Mesendoderm (in vitro differentiated cells): Measurements from ENCODE around the gene RPP25L.

ENCODE experiments used
- DNase-seq: peaks from one replicate; pipeline ENCODE4 v3.0.0; 2013
- H2AK5ac ChIP-seq: 2 replicates; pipeline ENCODE4 v1.6.1; 2013; ENCODE audit warnings: low read length, inconsistent platforms
- H2BK120ac ChIP-seq: 2 replicates; pipeline ENCODE4 v1.6.1; 2013; ENCODE audit warnings: low read depth, mild to moderate bottlenecking, low read length, moderate library complexity, mixed read lengths
- H2BK15ac ChIP-seq: replicated peaks from 2 replicates; pipeline ENCODE4 v1.6.1; 2013; ENCODE audit warnings: low read depth, mild to moderate bottlenecking, moderate library complexity
- H2BK5ac ChIP-seq: 2 replicates; pipeline ENCODE4 v1.6.1; 2013; ENCODE audit warnings: low read length, inconsistent platforms
- H3K18ac ChIP-seq: 2 replicates; pipeline ENCODE4 v1.6.1; 2013; ENCODE audit warnings: mild to moderate bottlenecking, low read length, mixed read lengths
- H3K23ac ChIP-seq: one replicate; pipeline ENCODE4 v1.6.1; 2013; ENCODE audit warnings: low read length
- H3K27ac ChIP-seq: 2 replicates; pipeline ENCODE4 v1.5.1; 2013; ENCODE audit warnings: low read depth, mild to moderate bottlenecking, inconsistent platforms, low read length, moderate library complexity
- H3K27me3 ChIP-seq: 2 replicates; pipeline ENCODE4 v1.6.1; 2013; ENCODE audit warnings: low read length, control low read depth, mild to moderate bottlenecking, inconsistent platforms; ENCODE audit not compliant: insufficient read depth, poor library complexity
- H3K36me3 ChIP-seq: 2 replicates; pipeline ENCODE4 v1.6.1; 2013; ENCODE audit warnings: low read length, inconsistent platforms; ENCODE audit not compliant: control insufficient read depth, insufficient read depth
- H3K4ac ChIP-seq: one replicate; pipeline ENCODE4 v1.6.1; 2013; ENCODE audit warnings: low read depth, mild to moderate bottlenecking, low read length, moderate library complexity
- H3K4me1 ChIP-seq: 2 replicates; pipeline ENCODE4 v1.6.1; 2013; ENCODE audit warnings: low read depth, low read length, inconsistent platforms; ENCODE audit not compliant: control insufficient read depth
- H3K4me2 ChIP-seq: 2 replicates; pipeline ENCODE4 v1.6.1; 2013; ENCODE audit warnings: low read length
- H3K4me3 ChIP-seq: 2 replicates; pipeline ENCODE4 v1.5.1; 2013; ENCODE audit warnings: mild to moderate bottlenecking, low read length
- H3K56ac ChIP-seq: one replicate; pipeline ENCODE4 v1.6.1; 2013; ENCODE audit warnings: low read length
- H3K79me1 ChIP-seq: 2 replicates; pipeline ENCODE4 v1.6.1; 2013; ENCODE audit warnings: low read length, inconsistent platforms
- H3K79me2 ChIP-seq: 2 replicates; pipeline ENCODE4 v1.6.1; 2013; ENCODE audit warnings: mild to moderate bottlenecking, low read length; ENCODE audit not compliant: control insufficient read depth, insufficient read depth
- H3K9ac ChIP-seq: 2 replicates; pipeline ENCODE4 v1.6.1; 2013; ENCODE audit warnings: low read length, inconsistent platforms
- H4K5ac ChIP-seq: one replicate; pipeline ENCODE4 v1.6.1; 2013; ENCODE audit warnings: low read length
- H4K8ac ChIP-seq: one replicate; pipeline ENCODE4 v1.6.1; 2013; ENCODE audit warnings: low read depth, mild to moderate bottlenecking, control low read depth, low read length, moderate library complexity
- WGBS: extraction: QIAGEN DNeasy Blood & Tissue Kit; methylation state at CpG from one replicate; pipeline ENCODE4 v1.1.7; 2013; ENCODE audit warnings: low lambda C conversion rate, missing lambda C conversion rate; ENCODE audit not compliant: insufficient coverage; ENCODE audit errors: extremely low coverage; 5-methylcytosine and 5-hydroxymethylcytosine counted together

The RPP25L gene

DNA sequence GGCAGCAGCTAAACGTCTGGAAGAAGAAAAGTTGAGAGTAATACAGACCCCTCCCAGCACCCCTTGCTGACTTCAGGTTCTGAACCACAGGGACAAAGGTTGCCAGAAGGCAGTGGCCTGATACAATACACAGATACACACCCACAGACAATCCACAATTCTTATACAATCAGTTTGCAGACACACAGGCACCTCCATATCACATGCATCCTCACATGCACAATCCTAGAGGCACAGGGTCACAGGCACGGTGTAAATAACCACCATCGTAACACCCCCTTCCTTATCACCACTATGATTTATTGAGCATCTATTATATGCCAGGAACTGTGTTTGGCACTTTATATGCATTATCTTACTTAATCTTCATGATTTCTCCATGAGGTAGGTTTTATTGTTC is 30.6 kb downstream of the RPP25L start:
- H3K18ac ChIP-seq: no peak overlapping the region
- no peak overlapping the region for H3K56ac ChIP-seq
- H2BK120ac ChIP-seq: no peak overlapping the region
- H3K79me2 ChIP-seq: no peaks in the 10 kb centered on the region
- no peak overlapping the region for H3K4ac ChIP-seq
- no peak overlapping the region for H2BK5ac ChIP-seq
- H3K4me2 ChIP-seq: no peak overlapping the region
- peaks cover 2% of the 10 kb centered on the region for H3K27me3 ChIP-seq
- no peaks in the 10 kb centered on the region for H3K79me1 ChIP-seq
- H3K9ac ChIP-seq: no peak overlapping the region
- H3K4me3 ChIP-seq: no peak overlapping the region
- H3K4me1 ChIP-seq: peaks cover 29% of the 10 kb centered on the region
- no peak overlapping the region for H3K27ac ChIP-seq
- no peak overlapping the region for H2BK15ac ChIP-seq
- H3K36me3 ChIP-seq: no peaks in the 10 kb centered on the region
- no peak overlapping the region for H3K23ac ChIP-seq
- H4K5ac ChIP-seq: no peak overlapping the region
- no CpG with 5 or more reads among the region's 3 CpGs for WGBS
- H2AK5ac ChIP-seq: no peak overlapping the region
- H4K8ac ChIP-seq: no peak overlapping the region
- DNase-seq: no peak

DNA sequence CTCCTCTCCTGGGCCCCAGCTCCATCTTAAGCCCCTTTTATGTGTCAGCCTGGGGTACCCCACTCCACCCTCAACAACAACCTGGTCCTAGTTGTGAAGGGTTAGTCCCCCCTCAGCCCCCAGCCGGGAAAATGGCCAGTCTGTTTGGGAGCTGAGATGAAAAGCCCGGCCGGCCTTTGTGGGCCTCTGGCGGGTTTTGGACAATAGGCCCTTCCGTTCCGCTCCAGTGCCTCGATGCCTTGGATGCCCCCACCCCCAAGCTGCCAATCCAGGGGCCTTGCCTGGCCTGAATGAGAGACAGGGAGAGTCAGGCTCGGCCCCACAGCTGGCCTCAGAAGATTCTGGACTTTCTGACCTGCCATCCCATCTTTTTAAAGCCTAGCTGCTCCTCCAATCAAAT is 31.5 kb downstream of the RPP25L start:
- Histone ChIP-seq H3K36me3 (no peaks in the 10 kb centered on the region), H3K4me2 (no peak overlapping the region), H2BK5ac (no peak overlapping the region), H3K56ac (peak overlapping the region; percentile 66), H3K4me1 (peaks cover 24% of the 10 kb centered on the region), H3K23ac (no peak overlapping the region), H3K4me3 (no peak overlapping the region), H3K27ac (no peak overlapping the region), H2AK5ac (peak overlapping the region; percentile 94), H3K4ac (no peak overlapping the region), H3K79me1 (no peaks in the 10 kb centered on the region), H3K9ac (no peak overlapping the region), H3K27me3 (peaks cover 2% of the 10 kb centered on the region), H4K8ac (no peak overlapping the region), H2BK15ac (no peak overlapping the region), H4K5ac (no peak overlapping the region), H2BK120ac (no peak overlapping the region), H3K18ac (no peak overlapping the region), H3K79me2 (no peaks in the 10 kb centered on the region)
- no peak for DNase-seq
- no CpG with 5 or more reads among the region's 8 CpGs for WGBS

DNA sequence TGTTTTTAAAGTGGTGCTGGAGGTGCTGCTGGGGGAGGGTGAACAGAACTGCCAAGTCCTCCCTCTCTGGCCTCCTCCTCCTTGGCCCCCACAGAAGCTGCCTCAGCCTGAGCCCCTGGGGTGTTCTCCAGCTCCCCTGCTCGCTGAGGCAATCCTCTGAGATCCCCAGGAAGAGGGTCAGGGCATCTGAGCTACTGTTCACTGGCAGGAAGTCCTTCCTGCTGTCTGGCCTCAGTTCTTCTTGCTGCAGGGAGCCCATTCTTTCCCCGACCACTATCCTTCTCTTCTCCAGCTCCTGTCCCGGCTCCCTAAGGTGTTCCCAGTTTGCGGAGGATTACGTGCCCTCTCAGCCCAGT is 32.1 kb downstream of the RPP25L start:
- no peak overlapping the region for H4K8ac ChIP-seq
- peak overlapping the region; percentile 44 for H3K9ac ChIP-seq
- no peaks in the 10 kb centered on the region for H3K79me2 ChIP-seq
- no peak overlapping the region for H4K5ac ChIP-seq
- no peak overlapping the region for H2BK15ac ChIP-seq
- DNase-seq: no peak
- H2AK5ac ChIP-seq: peak overlapping the region; percentile 99
- H3K79me1 ChIP-seq: no peaks in the 10 kb centered on the region
- no peak overlapping the region for H3K18ac ChIP-seq
- H3K36me3 ChIP-seq: no peaks in the 10 kb centered on the region
- peaks cover 22% of the 10 kb centered on the region for H3K4me1 ChIP-seq
- no peak overlapping the region for H3K4ac ChIP-seq
- WGBS: no CpG with 5 or more reads among the region's 5 CpGs
- H3K4me3 ChIP-seq: no peak overlapping the region
- no peak overlapping the region for H2BK120ac ChIP-seq
- no peak overlapping the region for H3K4me2 ChIP-seq
- peak overlapping the region; percentile 35 for H2BK5ac ChIP-seq
- no peak overlapping the region for H3K23ac ChIP-seq
- no peak overlapping the region for H3K27ac ChIP-seq
- H3K56ac ChIP-seq: peak overlapping the region; percentile 60
- H3K27me3 ChIP-seq: peaks cover 2% of the 10 kb centered on the region

DNA sequence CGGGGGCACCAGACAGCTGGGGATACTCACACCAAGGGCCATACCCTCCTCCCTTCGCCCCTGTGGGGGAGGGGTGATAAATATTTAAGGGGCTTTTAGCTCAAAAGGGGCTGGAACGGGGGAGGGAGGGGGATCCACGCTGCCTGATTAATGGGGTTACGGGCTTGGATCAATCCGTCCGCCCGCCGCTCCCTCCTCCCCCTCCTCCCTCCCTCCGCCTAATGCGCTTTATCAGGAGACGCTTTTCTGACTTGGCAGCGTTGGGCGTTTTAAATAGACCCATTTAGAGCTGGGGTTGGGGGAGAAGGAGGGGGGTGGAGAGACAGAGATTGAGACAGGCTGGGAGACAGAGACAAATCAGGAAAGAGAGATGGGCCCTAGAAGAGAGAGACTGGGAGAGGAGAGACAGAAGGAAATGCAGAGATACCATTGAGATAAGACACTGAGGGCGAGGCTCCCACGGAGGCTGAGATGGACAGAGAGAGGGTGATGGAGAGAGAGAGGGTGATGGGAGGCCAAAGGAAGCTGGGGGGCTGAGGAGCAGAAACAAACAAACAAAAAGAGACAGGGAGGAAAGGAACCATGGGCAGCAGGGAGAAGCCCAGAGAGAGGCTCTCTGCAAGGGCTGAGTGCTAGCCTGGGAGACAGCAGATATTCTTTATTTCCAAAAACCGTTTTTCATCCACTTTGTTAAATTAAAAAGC is 32.6 kb downstream of the RPP25L start:
- WGBS: no CpG with 5 or more reads among the region's 17 CpGs
- Histone ChIP-seq H3K79me2 (no peaks in the 10 kb centered on the region), H3K4me3 (no peak overlapping the region), H3K36me3 (no peaks in the 10 kb centered on the region), H2AK5ac (no peak overlapping the region), H3K79me1 (no peaks in the 10 kb centered on the region), H3K4me1 (peaks cover 22% of the 10 kb centered on the region), H2BK120ac (no peak overlapping the region), H3K23ac (peak overlapping the region; percentile 59), H3K27ac (no peak overlapping the region), H4K8ac (no peak overlapping the region), H3K9ac (peak overlapping the region; percentile 60), H3K27me3 (peaks cover 1% of the 10 kb centered on the region), H4K5ac (no peak overlapping the region), H2BK5ac (no peak overlapping the region), H3K4ac (no peak overlapping the region), H3K4me2 (peak overlapping the region; percentile 73), H2BK15ac (no peak overlapping the region), H3K56ac (peak overlapping the region; percentile 89), H3K18ac (no peak overlapping the region)
- no peak for DNase-seq

DNA sequence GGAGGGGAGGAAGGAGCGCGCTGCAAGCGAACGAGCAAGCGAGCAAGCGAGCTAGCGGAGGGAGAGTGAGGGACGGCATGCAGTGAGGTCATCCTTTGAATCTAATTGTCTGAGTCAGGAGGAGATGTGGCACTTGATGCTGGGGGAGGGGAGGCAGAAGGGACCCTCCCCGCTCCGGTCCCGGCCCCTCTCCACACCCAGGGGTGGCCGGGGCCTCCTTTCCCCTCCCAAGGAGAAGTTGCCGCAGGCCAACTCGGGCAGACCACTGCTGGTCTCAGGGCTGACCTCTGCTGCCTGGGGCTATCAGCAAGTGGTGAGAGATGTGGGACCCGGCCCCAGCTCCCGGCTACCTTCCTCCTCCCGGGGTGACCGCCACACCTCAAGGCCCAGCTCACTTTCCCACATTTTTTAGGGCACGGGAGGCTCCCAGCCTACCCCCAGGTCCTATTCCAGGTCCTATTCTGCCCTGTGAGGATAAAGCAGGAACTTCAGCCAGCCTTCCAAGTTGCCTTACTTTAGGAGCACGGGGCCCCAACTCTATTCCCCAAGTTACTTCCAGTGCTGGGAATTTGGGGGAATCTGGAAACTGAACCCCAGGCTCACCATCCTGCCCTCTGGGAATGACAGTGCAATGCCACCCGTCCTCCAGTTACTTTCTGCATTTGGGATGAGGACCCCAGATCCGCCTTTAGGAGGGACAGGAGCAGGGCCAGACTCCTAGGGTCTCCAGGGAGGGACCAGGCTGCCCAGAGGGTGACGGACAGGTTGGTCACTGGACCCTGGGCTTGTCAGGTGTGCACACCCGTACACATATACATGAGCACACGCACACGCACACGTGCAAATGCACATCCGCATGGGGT is 33.4 kb downstream of the RPP25L start:
- no peak overlapping the region for H3K4ac ChIP-seq
- no CpG with 5 or more reads among the region's 28 CpGs for WGBS
- H3K18ac ChIP-seq: peak overlapping the region; percentile 77
- peak overlapping the region; percentile 60 for H3K9ac ChIP-seq
- peak overlapping the region; percentile 9 for H2BK120ac ChIP-seq
- no peak overlapping the region for H2BK15ac ChIP-seq
- no peaks in the 10 kb centered on the region for H3K79me1 ChIP-seq
- H3K4me3 ChIP-seq: no peak overlapping the region
- peak; percentile 90 for DNase-seq
- peak overlapping the region; percentile 89 for H3K56ac ChIP-seq
- H4K5ac ChIP-seq: no peak overlapping the region
- H2AK5ac ChIP-seq: no peak overlapping the region
- peak overlapping the region; percentile 45 for H2BK5ac ChIP-seq
- peak overlapping the region; percentile 73 for H3K4me2 ChIP-seq
- peaks cover 22% of the 10 kb centered on the region for H3K4me1 ChIP-seq
- H3K27me3 ChIP-seq: no peaks in the 10 kb centered on the region
- no peaks in the 10 kb centered on the region for H3K36me3 ChIP-seq
- peak overlapping the region; percentile 94 for H3K23ac ChIP-seq
- H4K8ac ChIP-seq: peak overlapping the region; percentile 68
- H3K27ac ChIP-seq: peak overlapping the region; percentile 64
- no peaks in the 10 kb centered on the region for H3K79me2 ChIP-seq
